Erythroblast (primary cell): ENCODE results near the gene JAK2.

Experiments
- GATA1 ChIP-seq: IDR thresholded peaks from 2 replicates; pipeline ENCODE4 v1.6.1; 2011; ENCODE audit warnings: low read depth, mild to moderate bottlenecking, control low read depth, low read length, moderate library complexity
- POLR2A ChIP-seq: IDR thresholded peaks from 2 replicates; pipeline ENCODE4 v1.6.1; 2011; ENCODE audit warnings: mild to moderate bottlenecking, low read length

DNA sequence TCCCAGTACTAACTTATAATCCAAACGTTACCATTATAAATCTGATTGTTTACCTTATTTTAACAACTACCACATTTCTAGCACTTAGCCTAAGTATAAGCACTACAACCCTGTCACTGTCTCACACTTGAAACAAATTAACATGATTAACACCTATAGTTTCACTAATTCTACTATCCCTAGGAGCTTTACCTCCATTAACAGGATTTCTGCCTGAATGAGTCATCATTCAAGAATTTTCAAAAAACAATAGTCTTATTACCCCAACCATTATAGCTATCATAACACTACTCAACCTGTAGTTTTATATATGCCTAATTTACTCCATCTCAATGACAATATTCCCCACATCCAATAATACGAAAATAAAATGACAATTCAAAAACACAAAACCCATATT lies 110.7 kb downstream of the JAK2 start:
- no peak for TF ChIP-seq POLR2A
- no peak for TF ChIP-seq GATA1
